HG02852 (cell line): ENCODE measurements around the gene EEF2.
A peak's percentile ranks its signal among the peaks of the same experiment; 100 is the strongest.

Source experiments
- ATAC-seq: cut with Tn5 transposase; IDR thresholded peaks from one replicate; pipeline ENCODE4 v1.9.1; 2021; ENCODE audit warnings: mild to moderate bottlenecking, moderate library complexity; ENCODE audit not compliant: unreplicated experiment

Gene EEF2

GRCh38 chr19:3984908-3985642, at the start of gene EEF2:
TSS of gene EEF2 (minus strand) at chr19:3985463. CDS start at chr19:3985380, 83 bp downstream.
- ATAC-seq: peak; percentile 53

GRCh38 chr19:4034048-4035017, 49.1 kb upstream of the EEF2 start:
- ATAC-seq: no peak

- ATAC-seq: no peak
Observed at GRCh38 chr19:4033028-4033956, 48.0 kb upstream of the EEF2 start.

- ATAC-seq: no peak
Observed at GRCh38 chr19:4032436-4032835, 47.2 kb upstream of the EEF2 start.

- ATAC-seq: no peak
Observed at GRCh38 chr19:4031420-4031819, 46.2 kb upstream of the EEF2 start.

- no peak for ATAC-seq
Observed at GRCh38 chr19:4030981-4031380, 45.7 kb upstream of the EEF2 start.

- ATAC-seq: no peak
Observed at GRCh38 chr19:4030552-4030951, 45.3 kb upstream of the EEF2 start.

GRCh38 chr19:4029247-4029614, 44.0 kb upstream of the EEF2 start:
- ATAC-seq: no peak

GRCh38 chr19:4028334-4029246, 43.3 kb upstream of the EEF2 start:
- no peak for ATAC-seq

GRCh38 chr19:4027146-4027545, 41.9 kb upstream of the EEF2 start:
- no peak for ATAC-seq

GRCh38 chr19:4025317-4025716, 40.1 kb upstream of the EEF2 start:
- no peak for ATAC-seq

- no peak for ATAC-seq
Observed at GRCh38 chr19:4023600-4024398, 38.5 kb upstream of the EEF2 start.

- no peak for ATAC-seq
Observed at GRCh38 chr19:4019578-4019977, 34.3 kb upstream of the EEF2 start.

- no peak for ATAC-seq
Observed at GRCh38 chr19:4018775-4019504, 33.7 kb upstream of the EEF2 start.

GRCh38 chr19:4018140-4018613, 32.9 kb upstream of the EEF2 start:
- ATAC-seq: no peak

GRCh38 chr19:4016903-4017638, 31.8 kb upstream of the EEF2 start:
- ATAC-seq: no peak

- ATAC-seq: no peak
Observed at GRCh38 chr19:4016486-4016885, 31.2 kb upstream of the EEF2 start.
